HEK293 (cell line): ENCODE data around the gene REEP5.
A peak's percentile ranks its signal among the peaks of the same experiment; 100 is the strongest.

Experiments
- KLF1 ChIP-seq: fragments of 450-650 bp; formaldehyde crosslinking; IDR thresholded peaks from 2 replicates; pipeline ENCODE4 v1.5.1; 2016; ENCODE audit warnings: missing biosample characterization, missing genetic modification characterization
- KLF7 ChIP-seq: fragments of 450-650 bp; formaldehyde crosslinking; IDR thresholded peaks from 2 replicates; pipeline ENCODE4 v1.5.1; 2016; ENCODE audit warnings: missing biosample characterization, missing genetic modification characterization, borderline replicate concordance
- KLF8 ChIP-seq: fragments of 450-650 bp; formaldehyde crosslinking; IDR thresholded peaks from 2 replicates; pipeline ENCODE4 v1.5.1; 2016; ENCODE audit warnings: missing biosample characterization, missing genetic modification characterization
- TRIM28 ChIP-seq: IDR thresholded peaks from 2 replicates; pipeline ENCODE4 v1.6.1; 2011; ENCODE audit warnings: low read length, control low read depth, borderline replicate concordance
- YY2 ChIP-seq: fragments of 450-650 bp; formaldehyde crosslinking; IDR thresholded peaks from 2 replicates; pipeline ENCODE4 v1.5.1; 2016; ENCODE audit warnings: missing biosample characterization, missing genetic modification characterization
- ZBTB1 ChIP-seq: fragments of 450-650 bp; formaldehyde crosslinking; IDR thresholded peaks from 2 replicates; pipeline ENCODE4 v1.5.1; 2016; ENCODE audit warnings: missing biosample characterization, missing genetic modification characterization
- ZFP3 ChIP-seq: fragments of 450-650 bp; formaldehyde crosslinking; IDR thresholded peaks from 2 replicates; pipeline ENCODE4 v1.5.1; 2016; ENCODE audit warnings: low read depth, missing biosample characterization, missing genetic modification characterization
- ZNF10 ChIP-seq: fragments of 450-650 bp; formaldehyde crosslinking; IDR thresholded peaks from 2 replicates; pipeline ENCODE4 v1.5.1; 2017; ENCODE audit warnings: missing biosample characterization, missing genetic modification characterization
- ZNF146 ChIP-seq: fragments of 450-650 bp; formaldehyde crosslinking; IDR thresholded peaks from 2 replicates; pipeline ENCODE4 v1.5.1; 2016; ENCODE audit warnings: missing biosample characterization, missing genetic modification characterization
- ZNF184 ChIP-seq: fragments of 450-650 bp; IDR thresholded peaks from 2 replicates; pipeline ENCODE4 v1.5.1; 2018; ENCODE audit warnings: missing biosample characterization, mild to moderate bottlenecking, missing genetic modification characterization
- ZNF23 ChIP-seq: fragments of 450-650 bp; formaldehyde crosslinking; IDR thresholded peaks from 2 replicates; pipeline ENCODE4 v1.5.1; 2016; ENCODE audit warnings: missing biosample characterization, missing genetic modification characterization, borderline replicate concordance
- ZNF335 ChIP-seq: fragments of 450-650 bp; formaldehyde crosslinking; conservative IDR thresholded peaks from 2 replicates; pipeline ENCODE4 v1.5.1; 2016; ENCODE audit warnings: missing biosample characterization, missing genetic modification characterization
- ZNF37A ChIP-seq: fragments of 450-650 bp; IDR thresholded peaks from 2 replicates; pipeline ENCODE4 v1.5.1; 2018; ENCODE audit warnings: missing biosample characterization, missing genetic modification characterization
- ZNF549 ChIP-seq: fragments of 450-650 bp; IDR thresholded peaks from 2 replicates; pipeline ENCODE4 v1.5.1; 2018; ENCODE audit warnings: missing biosample characterization, missing genetic modification characterization, mild to moderate bottlenecking, inconsistent platforms, moderate library complexity
- ZNF555 ChIP-seq: fragments of 450-650 bp; formaldehyde crosslinking; conservative IDR thresholded peaks from 2 replicates; pipeline ENCODE4 v1.5.1; 2017; ENCODE audit warnings: missing biosample characterization, mild to moderate bottlenecking, missing genetic modification characterization, inconsistent platforms
- ZNF558 ChIP-seq: fragments of 450-650 bp; formaldehyde crosslinking; IDR thresholded peaks from 2 replicates; pipeline ENCODE4 v1.5.1; 2016; ENCODE audit warnings: missing biosample characterization, missing genetic modification characterization
- ZNF585B ChIP-seq: fragments of 450-650 bp; formaldehyde crosslinking; IDR thresholded peaks from 2 replicates; pipeline ENCODE4 v1.5.1; 2016; ENCODE audit warnings: missing biosample characterization, missing genetic modification characterization
- ZNF670 ChIP-seq: fragments of 450-650 bp; formaldehyde crosslinking; IDR thresholded peaks from 2 replicates; pipeline ENCODE4 v1.5.1; 2016; ENCODE audit warnings: missing biosample characterization, missing genetic modification characterization, low read depth
- ZNF768 ChIP-seq: fragments of 450-650 bp; formaldehyde crosslinking; IDR thresholded peaks from 2 replicates; pipeline ENCODE4 v1.5.1; 2018; ENCODE audit warnings: missing biosample characterization, mild to moderate bottlenecking, missing genetic modification characterization
- TF ChIP-seq, protein P1 (sequence below): fragments of 450-650 bp; formaldehyde crosslinking; IDR thresholded peaks from 2 replicates; pipeline ENCODE4 v1.5.1; 2016; ENCODE audit warnings: missing biosample characterization, missing genetic modification characterization
- TF ChIP-seq, protein P2 (sequence below): fragments of 450-650 bp; formaldehyde crosslinking; IDR thresholded peaks from 2 replicates; pipeline ENCODE4 v1.5.1; 2017; ENCODE audit warnings: missing biosample characterization, missing genetic modification characterization
- TF ChIP-seq, protein P3 (sequence below): fragments of 450-650 bp; formaldehyde crosslinking; IDR thresholded peaks from 2 replicates; pipeline ENCODE4 v1.5.1; 2016; ENCODE audit warnings: missing biosample characterization, missing genetic modification characterization
- TF ChIP-seq, protein P4 (sequence below): fragments of 450-650 bp; formaldehyde crosslinking; IDR thresholded peaks from 2 replicates; pipeline ENCODE4 v1.5.1; 2017; ENCODE audit warnings: missing biosample characterization, mild to moderate bottlenecking, missing genetic modification characterization, moderate library complexity
- TF ChIP-seq, protein P5 (sequence below): fragments of 450-650 bp; formaldehyde crosslinking; IDR thresholded peaks from 2 replicates; pipeline ENCODE4 v1.5.1; 2016; ENCODE audit warnings: missing biosample characterization, missing genetic modification characterization
- TF ChIP-seq, protein P6 (sequence below): fragments of 450-650 bp; formaldehyde crosslinking; IDR thresholded peaks from 2 replicates; pipeline ENCODE4 v1.5.1; 2016; ENCODE audit warnings: missing biosample characterization, missing genetic modification characterization
- TF ChIP-seq, protein P7 (sequence below): fragments of 450-650 bp; IDR thresholded peaks from 2 replicates; pipeline ENCODE4 v1.5.1; 2018; ENCODE audit warnings: missing biosample characterization, mild to moderate bottlenecking, missing genetic modification characterization

The REEP5 gene

DNA sequence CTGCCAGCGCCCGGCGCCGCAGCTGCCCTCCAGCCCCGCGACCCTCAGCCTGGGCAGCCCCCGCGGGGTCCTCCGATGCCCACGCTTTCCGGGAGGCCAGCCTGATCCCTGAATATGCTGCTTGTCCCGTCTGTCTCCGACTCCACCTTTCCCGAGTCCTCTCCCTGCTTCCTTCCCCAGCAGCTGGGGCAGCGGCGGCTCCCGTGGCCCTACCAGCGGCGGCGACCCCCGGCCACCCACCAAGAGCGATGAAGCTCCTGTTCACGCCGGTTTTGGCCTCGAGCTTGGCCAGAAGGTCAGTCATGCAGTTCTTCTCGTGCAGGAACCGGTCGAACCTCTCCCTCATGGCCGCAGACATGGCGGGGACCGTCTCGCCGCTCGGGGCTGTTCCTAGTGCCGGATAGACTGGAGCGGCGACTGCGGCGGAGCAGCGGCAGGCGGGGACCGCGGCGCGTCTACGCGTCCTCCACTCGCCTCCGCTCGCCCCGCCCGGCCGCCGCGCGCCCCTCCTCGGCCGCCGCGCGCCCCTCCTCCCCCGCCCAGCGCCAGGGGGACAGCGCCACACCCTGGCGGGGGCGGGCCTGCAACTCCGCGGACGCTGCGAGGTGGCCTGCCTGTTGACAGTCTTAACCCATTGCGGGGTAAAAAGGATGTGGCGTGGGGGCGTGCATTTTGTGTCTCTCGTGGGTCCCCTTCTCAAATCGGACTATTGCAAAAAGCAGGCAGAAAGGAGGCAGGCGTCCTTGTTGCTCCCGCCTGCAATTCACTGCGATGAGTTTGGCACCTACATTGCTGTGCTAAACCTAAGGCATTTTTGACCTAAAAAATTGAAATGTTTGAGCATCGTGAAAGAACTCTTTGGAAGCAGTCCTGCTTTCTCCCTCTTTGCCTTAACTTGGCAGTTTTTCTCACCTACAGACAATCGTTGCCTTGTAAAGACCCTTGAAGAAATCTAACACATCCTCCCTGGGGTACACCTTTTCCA lies at the start of gene REEP5 (continued):
- TF ChIP-seq, protein P1, sequence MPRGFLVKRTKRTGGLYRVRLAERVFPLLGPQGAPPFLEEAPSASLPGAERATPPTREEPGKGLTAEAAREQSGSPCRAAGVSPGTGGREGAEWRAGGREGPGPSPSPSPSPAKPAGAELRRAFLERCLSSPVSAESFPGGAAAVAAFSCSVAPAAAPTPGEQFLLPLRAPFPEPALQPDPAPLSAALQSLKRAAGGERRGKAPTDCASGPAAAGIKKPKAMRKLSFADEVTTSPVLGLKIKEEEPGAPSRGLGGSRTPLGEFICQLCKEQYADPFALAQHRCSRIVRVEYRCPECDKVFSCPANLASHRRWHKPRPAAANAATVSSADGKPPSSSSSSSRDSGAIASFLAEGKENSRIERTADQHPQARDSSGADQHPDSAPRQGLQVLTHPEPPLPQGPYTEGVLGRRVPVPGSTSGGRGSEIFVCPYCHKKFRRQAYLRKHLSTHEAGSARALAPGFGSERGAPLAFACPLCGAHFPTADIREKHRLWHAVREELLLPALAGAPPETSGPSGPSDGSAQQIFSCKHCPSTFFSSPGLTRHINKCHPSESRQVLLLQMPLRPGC = peak; percentile 16; the same call in 1 of the 2 replicates
- no peak for TF ChIP-seq ZNF558
- no peak for TF ChIP-seq ZFP3 (tag by site-specific recombination)
- no peak for TF ChIP-seq ZNF670
- TF ChIP-seq ZNF184 (tag by site-specific recombination) = peak; percentile 54; the same call in 1 of the 2 replicates
- TF ChIP-seq, protein P2, sequence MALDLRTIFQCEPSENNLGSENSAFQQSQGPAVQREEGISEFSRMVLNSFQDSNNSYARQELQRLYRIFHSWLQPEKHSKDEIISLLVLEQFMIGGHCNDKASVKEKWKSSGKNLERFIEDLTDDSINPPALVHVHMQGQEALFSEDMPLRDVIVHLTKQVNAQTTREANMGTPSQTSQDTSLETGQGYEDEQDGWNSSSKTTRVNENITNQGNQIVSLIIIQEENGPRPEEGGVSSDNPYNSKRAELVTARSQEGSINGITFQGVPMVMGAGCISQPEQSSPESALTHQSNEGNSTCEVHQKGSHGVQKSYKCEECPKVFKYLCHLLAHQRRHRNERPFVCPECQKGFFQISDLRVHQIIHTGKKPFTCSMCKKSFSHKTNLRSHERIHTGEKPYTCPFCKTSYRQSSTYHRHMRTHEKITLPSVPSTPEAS = peak; percentile 15; the same call in 1 of the 2 replicates
- peak; percentile 99 for TF ChIP-seq ZNF335 (tag by site-specific recombination)
- no peak for TF ChIP-seq TRIM28
- TF ChIP-seq, protein P3, sequence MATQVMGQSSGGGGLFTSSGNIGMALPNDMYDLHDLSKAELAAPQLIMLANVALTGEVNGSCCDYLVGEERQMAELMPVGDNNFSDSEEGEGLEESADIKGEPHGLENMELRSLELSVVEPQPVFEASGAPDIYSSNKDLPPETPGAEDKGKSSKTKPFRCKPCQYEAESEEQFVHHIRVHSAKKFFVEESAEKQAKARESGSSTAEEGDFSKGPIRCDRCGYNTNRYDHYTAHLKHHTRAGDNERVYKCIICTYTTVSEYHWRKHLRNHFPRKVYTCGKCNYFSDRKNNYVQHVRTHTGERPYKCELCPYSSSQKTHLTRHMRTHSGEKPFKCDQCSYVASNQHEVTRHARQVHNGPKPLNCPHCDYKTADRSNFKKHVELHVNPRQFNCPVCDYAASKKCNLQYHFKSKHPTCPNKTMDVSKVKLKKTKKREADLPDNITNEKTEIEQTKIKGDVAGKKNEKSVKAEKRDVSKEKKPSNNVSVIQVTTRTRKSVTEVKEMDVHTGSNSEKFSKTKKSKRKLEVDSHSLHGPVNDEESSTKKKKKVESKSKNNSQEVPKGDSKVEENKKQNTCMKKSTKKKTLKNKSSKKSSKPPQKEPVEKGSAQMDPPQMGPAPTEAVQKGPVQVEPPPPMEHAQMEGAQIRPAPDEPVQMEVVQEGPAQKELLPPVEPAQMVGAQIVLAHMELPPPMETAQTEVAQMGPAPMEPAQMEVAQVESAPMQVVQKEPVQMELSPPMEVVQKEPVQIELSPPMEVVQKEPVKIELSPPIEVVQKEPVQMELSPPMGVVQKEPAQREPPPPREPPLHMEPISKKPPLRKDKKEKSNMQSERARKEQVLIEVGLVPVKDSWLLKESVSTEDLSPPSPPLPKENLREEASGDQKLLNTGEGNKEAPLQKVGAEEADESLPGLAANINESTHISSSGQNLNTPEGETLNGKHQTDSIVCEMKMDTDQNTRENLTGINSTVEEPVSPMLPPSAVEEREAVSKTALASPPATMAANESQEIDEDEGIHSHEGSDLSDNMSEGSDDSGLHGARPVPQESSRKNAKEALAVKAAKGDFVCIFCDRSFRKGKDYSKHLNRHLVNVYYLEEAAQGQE = no peak
- TF ChIP-seq KLF1 (tag by site-specific recombination) = no peak
- no peak for TF ChIP-seq ZNF555 (tag by site-specific recombination)
- 0 out of 2 replicates have a peak, but pooled peaks have one; percentile 19 for TF ChIP-seq KLF8 (tag by site-specific recombination)
- TF ChIP-seq YY2 = no peak; the same call in none of the 2 replicates
- TF ChIP-seq KLF7 = no peak
- TF ChIP-seq, protein P4, sequence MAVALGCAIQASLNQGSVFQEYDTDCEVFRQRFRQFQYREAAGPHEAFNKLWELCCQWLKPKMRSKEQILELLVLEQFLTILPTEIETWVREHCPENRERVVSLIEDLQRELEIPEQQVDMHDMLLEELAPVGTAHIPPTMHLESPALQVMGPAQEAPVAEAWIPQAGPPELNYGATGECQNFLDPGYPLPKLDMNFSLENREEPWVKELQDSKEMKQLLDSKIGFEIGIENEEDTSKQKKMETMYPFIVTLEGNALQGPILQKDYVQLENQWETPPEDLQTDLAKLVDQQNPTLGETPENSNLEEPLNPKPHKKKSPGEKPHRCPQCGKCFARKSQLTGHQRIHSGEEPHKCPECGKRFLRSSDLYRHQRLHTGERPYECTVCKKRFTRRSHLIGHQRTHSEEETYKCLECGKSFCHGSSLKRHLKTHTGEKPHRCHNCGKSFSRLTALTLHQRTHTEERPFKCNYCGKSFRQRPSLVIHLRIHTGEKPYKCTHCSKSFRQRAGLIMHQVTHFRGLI (tag by site-specific recombination) = no peak
- TF ChIP-seq, protein P5, sequence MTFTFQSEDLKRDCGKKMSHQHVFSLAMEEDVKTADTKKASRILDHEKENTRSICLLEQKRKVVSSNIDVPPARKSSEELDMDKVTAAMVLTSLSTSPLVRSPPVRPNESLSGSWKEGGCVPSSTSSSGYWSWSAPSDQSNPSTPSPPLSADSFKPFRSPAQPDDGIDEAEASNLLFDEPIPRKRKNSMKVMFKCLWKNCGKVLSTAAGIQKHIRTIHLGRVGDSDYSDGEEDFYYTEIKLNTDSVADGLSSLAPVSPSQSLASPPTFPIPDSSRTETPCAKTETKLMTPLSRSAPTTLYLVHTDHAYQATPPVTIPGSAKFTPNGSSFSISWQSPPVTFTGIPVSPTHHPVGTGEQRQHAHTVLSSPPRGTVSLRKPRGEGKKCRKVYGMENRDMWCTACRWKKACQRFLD (tag by site-specific recombination) = no peak
- no peak for TF ChIP-seq ZNF549 (tag by site-specific recombination)
- TF ChIP-seq ZNF37A (tag by site-specific recombination) = no peak
- TF ChIP-seq ZNF768 (tag by site-specific recombination) = no peak
- no peak for TF ChIP-seq ZNF23 (tag by site-specific recombination)
- no peak for TF ChIP-seq ZNF585B
- TF ChIP-seq ZNF146 (tag by site-specific recombination) = peak; percentile 20; the same call in 1 of the 2 replicates
- no peak for TF ChIP-seq ZBTB1 (tag by site-specific recombination)
- TF ChIP-seq, protein P6, sequence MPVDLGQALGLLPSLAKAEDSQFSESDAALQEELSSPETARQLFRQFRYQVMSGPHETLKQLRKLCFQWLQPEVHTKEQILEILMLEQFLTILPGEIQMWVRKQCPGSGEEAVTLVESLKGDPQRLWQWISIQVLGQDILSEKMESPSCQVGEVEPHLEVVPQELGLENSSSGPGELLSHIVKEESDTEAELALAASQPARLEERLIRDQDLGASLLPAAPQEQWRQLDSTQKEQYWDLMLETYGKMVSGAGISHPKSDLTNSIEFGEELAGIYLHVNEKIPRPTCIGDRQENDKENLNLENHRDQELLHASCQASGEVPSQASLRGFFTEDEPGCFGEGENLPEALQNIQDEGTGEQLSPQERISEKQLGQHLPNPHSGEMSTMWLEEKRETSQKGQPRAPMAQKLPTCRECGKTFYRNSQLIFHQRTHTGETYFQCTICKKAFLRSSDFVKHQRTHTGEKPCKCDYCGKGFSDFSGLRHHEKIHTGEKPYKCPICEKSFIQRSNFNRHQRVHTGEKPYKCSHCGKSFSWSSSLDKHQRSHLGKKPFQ (tag by site-specific recombination) = no peak
- TF ChIP-seq ZNF10 = no peak
- TF ChIP-seq, protein P7, sequence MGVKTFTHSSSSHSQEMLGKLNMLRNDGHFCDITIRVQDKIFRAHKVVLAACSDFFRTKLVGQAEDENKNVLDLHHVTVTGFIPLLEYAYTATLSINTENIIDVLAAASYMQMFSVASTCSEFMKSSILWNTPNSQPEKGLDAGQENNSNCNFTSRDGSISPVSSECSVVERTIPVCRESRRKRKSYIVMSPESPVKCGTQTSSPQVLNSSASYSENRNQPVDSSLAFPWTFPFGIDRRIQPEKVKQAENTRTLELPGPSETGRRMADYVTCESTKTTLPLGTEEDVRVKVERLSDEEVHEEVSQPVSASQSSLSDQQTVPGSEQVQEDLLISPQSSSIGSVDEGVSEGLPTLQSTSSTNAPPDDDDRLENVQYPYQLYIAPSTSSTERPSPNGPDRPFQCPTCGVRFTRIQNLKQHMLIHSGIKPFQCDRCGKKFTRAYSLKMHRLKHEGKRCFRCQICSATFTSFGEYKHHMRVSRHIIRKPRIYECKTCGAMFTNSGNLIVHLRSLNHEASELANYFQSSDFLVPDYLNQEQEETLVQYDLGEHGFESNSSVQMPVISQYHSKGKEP (tag by site-specific recombination) = peak; percentile 83
